VCaP (cell line): ENCODE measurements around the gene TRHDE.
"Not testable (repeated sequence)": the region's sequence is repeated elsewhere in the genome, so short reads cannot be mapped to it uniquely, and the experiment has no call there.

ENCODE experiments used
- H3K27ac ChIP-seq: fragments of 450-650 bp; 2 replicates; pipeline ENCODE4 v1.5.1; 2017
- TF ChIP-seq, protein P1 (sequence below): fragments of 450-650 bp; conservative IDR thresholded peaks from 2 replicates; pipeline ENCODE4 v1.5.1; 2017; ENCODE audit warnings: mild to moderate bottlenecking, moderate library complexity

The TRHDE gene

DNA sequence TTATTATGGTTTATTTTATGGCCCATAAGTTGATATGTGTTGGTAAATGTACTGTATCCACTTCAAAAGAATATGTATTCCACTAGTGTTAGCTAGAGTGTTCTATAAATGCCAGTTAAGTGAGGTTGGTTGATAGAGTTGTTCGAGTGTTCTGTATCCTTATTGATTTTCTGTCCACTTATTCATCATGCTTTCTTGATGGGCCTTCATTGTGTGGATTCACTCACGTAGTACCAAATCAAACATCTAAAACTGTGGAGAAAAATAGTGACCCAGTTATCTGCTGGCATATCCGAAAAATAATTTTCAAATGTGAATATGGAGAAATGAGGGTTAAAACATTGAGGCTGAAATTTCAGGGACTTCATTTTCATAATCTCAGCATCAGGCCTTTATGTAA is 230.4 kb downstream of the TRHDE start:
- H3K27ac ChIP-seq = no peak overlapping the region
- TF ChIP-seq, protein P1, sequence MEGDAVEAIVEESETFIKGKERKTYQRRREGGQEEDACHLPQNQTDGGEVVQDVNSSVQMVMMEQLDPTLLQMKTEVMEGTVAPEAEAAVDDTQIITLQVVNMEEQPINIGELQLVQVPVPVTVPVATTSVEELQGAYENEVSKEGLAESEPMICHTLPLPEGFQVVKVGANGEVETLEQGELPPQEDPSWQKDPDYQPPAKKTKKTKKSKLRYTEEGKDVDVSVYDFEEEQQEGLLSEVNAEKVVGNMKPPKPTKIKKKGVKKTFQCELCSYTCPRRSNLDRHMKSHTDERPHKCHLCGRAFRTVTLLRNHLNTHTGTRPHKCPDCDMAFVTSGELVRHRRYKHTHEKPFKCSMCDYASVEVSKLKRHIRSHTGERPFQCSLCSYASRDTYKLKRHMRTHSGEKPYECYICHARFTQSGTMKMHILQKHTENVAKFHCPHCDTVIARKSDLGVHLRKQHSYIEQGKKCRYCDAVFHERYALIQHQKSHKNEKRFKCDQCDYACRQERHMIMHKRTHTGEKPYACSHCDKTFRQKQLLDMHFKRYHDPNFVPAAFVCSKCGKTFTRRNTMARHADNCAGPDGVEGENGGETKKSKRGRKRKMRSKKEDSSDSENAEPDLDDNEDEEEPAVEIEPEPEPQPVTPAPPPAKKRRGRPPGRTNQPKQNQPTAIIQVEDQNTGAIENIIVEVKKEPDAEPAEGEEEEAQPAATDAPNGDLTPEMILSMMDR = no peak

DNA sequence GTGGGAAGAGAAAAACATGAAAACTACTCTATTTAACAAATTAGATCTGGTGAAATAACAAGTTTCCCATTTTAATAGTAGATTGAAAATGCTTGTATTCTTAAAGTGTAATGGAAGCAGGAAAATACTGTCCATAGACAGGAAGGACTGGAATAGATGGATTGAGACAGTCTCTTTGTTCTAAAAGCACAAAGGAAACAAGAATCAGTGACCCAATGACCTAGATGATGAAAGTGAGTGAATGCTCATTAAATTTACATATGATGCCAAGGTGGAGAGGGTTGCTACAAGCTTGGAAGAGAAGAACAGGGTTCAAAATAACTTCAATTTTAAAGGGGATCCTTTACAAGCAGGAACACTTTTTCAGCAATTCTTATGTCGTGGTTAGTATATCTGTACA is 233.1 kb downstream of the TRHDE start:
- no peak overlapping the region for H3K27ac ChIP-seq
- TF ChIP-seq, protein P1 = no peak

DNA sequence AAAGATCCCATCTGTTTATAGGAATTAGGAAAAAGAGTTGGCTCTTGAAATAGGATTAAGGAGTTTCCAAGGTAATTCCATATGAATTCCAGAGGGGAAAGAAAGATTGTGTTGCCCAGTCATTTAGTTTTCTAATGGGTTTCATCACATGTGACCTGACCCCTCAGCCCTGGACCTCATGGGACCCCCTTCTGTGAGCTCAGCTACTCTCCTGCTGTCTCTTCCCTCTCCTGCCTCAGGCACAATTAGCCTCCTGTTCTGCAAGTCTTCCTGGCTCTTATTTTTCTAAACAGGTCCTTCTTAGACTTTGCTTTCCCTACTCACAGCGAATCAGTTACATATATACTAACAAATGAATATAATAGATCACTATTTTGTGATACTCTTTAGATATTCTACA is 237.7 kb downstream of the TRHDE start:
- no peak overlapping the region for H3K27ac ChIP-seq
- TF ChIP-seq, protein P1 = no peak

DNA sequence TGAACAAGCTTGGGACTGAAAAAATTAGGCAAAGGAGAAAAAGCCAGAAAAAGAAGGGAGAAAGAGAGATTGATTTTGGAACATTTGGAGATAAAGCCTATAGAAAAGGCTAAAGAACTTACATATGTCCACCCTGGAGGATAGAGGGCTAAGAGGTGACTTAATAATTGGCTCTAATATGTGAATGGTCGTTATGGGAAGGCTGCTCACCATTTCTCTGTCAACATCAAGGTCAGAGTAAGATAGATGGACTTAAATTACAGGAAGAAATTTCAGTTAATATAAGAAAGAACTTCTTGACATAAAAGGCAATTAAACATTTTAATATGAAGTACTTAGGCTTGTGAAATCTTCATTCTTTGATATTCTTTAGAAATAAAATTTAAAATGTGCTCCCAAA is 238.6 kb downstream of the TRHDE start:
- TF ChIP-seq, protein P1 = no peak
- no peak overlapping the region for H3K27ac ChIP-seq

DNA sequence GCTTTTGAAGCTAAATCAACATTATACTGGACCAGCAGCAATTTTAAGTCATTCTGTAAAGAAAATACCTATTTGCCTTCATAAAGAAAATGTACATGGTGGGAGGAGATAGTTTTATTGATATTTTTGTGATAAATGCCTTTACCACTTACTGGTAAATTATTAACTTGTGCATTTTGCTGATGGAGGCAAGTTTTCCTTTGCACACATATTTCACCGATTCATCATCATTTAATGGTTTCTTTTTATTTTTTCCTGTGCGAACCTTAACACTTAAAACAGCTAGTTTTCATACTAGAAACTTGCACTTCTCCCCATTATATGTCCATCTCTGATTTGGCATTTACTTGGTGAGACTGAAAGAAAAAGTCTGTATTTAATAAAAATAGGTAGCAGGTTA is 239.3 kb downstream of the TRHDE start:
- no peak overlapping the region for H3K27ac ChIP-seq
- TF ChIP-seq, protein P1 = no peak

DNA sequence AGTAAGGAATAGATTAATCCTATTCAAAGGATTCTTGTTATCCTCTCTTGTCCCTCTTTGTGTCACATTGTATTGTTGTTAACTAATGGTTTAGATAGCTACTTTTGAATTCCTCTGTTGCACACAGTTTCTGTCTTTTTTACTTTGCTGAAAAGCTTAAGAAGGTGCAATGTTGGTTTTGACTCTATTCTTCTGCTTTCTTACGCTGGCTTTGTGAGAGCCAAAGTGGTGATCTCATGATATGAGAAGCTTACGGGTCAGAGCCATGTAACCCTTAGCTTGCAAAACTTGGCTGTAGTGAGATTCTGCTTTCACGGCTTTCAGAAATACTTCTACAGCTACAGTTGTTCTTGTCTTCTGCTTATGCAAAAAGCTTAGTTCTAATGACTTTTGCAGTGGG is 239.7 kb downstream of the TRHDE start:
- H3K27ac ChIP-seq = no peak overlapping the region
- TF ChIP-seq, protein P1 = no peak

DNA sequence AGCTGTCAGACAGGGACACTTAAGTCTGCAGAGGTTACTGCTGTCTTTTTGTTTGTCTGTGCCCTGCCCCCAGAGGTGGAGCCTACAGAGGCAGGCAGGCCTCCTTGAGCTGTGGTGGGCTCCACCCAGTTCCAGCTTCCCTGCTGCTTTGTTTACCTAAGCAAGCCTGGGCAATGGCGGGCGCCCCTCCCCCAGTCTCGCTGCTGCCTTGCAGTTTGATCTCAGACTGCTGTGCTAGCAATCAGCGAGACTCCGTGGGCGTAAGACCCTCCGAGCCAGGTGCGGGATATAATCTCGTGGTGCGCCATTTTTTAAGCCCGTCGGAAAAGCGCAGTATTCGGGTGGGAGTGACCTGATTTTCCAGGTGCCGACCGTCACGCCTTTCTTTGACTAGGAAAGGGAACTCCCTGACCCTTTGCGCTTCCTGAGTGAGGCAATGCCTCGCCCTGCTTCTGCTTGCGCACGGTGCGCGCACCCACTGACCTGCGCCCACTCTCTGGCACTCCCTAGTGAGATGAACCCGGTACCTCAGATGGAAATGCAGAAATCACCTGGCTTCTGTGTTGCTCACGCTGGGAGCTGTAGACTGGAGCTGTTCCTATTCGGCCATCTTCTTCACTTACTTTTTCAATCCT is 248.0 kb downstream of the TRHDE start:
- H3K27ac ChIP-seq = not testable (repeated sequence)

DNA sequence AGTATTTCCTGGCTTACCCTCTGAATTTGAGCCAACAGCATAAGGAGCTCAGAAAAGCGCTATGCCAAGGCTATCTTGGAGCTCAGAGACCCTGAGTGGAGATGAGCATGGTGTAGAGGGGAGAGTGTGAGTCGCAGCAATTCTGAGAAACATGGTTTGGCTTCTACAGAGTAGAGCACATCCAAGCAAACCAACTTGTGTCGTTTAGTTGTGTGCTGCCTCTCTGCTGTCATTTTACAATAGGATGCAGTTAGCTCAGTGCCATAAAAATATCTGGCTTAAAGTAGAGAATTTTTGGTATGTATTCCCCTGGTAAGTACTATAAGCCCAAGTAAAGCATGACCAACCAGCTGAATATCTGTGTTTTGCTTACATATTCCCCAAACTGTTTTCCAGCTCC is 249.2 kb downstream of the TRHDE start:
- H3K27ac ChIP-seq = no peak overlapping the region
- TF ChIP-seq, protein P1 = no peak
